Activated CD4-positive, CD25-positive, alpha-beta regulatory T cell (primary cell): Measurements from ENCODE around the gene FOXC2.
A peak's percentile ranks its signal among the peaks of the same experiment; 100 is the strongest.

Source experiments
- DNase-seq, 4 experiments: peaks; one replicate each; lab custom pipeline; 2025; lab: John Stamatoyannopoulos, UW

Gene FOXC2

GRCh38 chr16:86533076-86533475 lies 33.6 kb upstream of the FOXC2 start:
- no peak for DNase-seq

- no peak for DNase-seq
These were observed 32.8 kb upstream of the FOXC2 start for GRCh38 chr16:86533767-86534351.

- no peak for DNase-seq
These were observed 31.6 kb upstream of the FOXC2 start for GRCh38 chr16:86534779-86535615.

GRCh38 chr16:86536621-86537020 lies 30.0 kb upstream of the FOXC2 start:
- DNase-seq, result no peak

- DNase-seq, result no peak
These were observed 29.1 kb upstream of the FOXC2 start for GRCh38 chr16:86537486-86537885.

GRCh38 chr16:86538196-86538780 lies 28.3 kb upstream of the FOXC2 start:
- DNase-seq, result no peak

GRCh38 chr16:86540894-86541293 lies 25.7 kb upstream of the FOXC2 start:
- DNase-seq, result no peak

GRCh38 chr16:86541560-86541959 lies 25.1 kb upstream of the FOXC2 start:
- DNase-seq, result no peak

GRCh38 chr16:86542756-86543750 lies 23.6 kb upstream of the FOXC2 start:
- no peak for DNase-seq

GRCh38 chr16:86545481-86545880 lies 21.1 kb upstream of the FOXC2 start:
- DNase-seq, result no peak

- DNase-seq, result no peak
These were observed 20.5 kb upstream of the FOXC2 start for GRCh38 chr16:86545954-86546637.

GRCh38 chr16:86546638-86547013 lies 20.0 kb upstream of the FOXC2 start:
- no peak for DNase-seq

- DNase-seq, result no peak
These were observed 19.3 kb upstream of the FOXC2 start for GRCh38 chr16:86547286-86547685.

- no peak for DNase-seq
These were observed 17.3 kb upstream of the FOXC2 start for GRCh38 chr16:86549076-86549892.

- no peak for DNase-seq
These were observed 16.8 kb upstream of the FOXC2 start for GRCh38 chr16:86549893-86550190.

GRCh38 chr16:86550281-86550680 lies 16.3 kb upstream of the FOXC2 start:
- DNase-seq, result no peak

GRCh38 chr16:86553356-86553755 lies 13.3 kb upstream of the FOXC2 start:
- no peak for DNase-seq

- DNase-seq, result no peak
These were observed 12.1 kb upstream of the FOXC2 start for GRCh38 chr16:86554599-86554916.

GRCh38 chr16:86554917-86555703 lies 11.5 kb upstream of the FOXC2 start, which contains the start of gene MTHFSD:
TSS of gene MTHFSD (minus strand) at chr16:86555235. CDS start at chr16:86555184, 51 bp downstream.
- peak; percentile 92 to 94 (median 94) for DNase-seq

- no peak for DNase-seq
These were observed 10.9 kb upstream of the FOXC2 start for GRCh38 chr16:86555704-86556075.
